ENCODE data around the gene MITF.

- TF ChIP-seq MAX (IDR thresholded peaks at IDR 0.05) (no peak), REST (IDR thresholded peaks at IDR 0.05) (no peak), CTCF (IDR thresholded peaks at IDR 0.05; ENCODE audit: low read depth, low read length, missing input control) (no peak), GABPA (IDR thresholded peaks at IDR 0.05 in 1 of 2, conservative IDR thresholded peaks at IDR 0.05 in 1 of 2) (no peak), ATF3 (IDR thresholded peaks at IDR 0.05) (no peak), TAF1 (conservative IDR thresholded peaks at IDR 0.05) (no peak), JUND (IDR thresholded peaks at IDR 0.05) (no peak), ZBTB33 (IDR thresholded peaks at IDR 0.05) (no peak), RAD21 (IDR thresholded peaks at IDR 0.05) (no peak), EGR1 (IDR thresholded peaks at IDR 0.05; ENCODE audit: low read depth in 2 of 2) (no peak), FOXA2 (IDR thresholded peaks at IDR 0.05) (no peak), YY1 (IDR thresholded peaks at IDR 0.05) (no peak), SP1 (IDR thresholded peaks at IDR 0.05) (no peak), FOXA1 (IDR thresholded peaks at IDR 0.05) (no peak)
Measured at GRCh38 chr3:69932087-69932486, 192.8 kb downstream of the MITF start.
